Measurements from ENCODE around the gene C20orf204.
A peak's percentile ranks its signal among the peaks of the same experiment; 100 is the strongest.

C20orf204 gene

DNA sequence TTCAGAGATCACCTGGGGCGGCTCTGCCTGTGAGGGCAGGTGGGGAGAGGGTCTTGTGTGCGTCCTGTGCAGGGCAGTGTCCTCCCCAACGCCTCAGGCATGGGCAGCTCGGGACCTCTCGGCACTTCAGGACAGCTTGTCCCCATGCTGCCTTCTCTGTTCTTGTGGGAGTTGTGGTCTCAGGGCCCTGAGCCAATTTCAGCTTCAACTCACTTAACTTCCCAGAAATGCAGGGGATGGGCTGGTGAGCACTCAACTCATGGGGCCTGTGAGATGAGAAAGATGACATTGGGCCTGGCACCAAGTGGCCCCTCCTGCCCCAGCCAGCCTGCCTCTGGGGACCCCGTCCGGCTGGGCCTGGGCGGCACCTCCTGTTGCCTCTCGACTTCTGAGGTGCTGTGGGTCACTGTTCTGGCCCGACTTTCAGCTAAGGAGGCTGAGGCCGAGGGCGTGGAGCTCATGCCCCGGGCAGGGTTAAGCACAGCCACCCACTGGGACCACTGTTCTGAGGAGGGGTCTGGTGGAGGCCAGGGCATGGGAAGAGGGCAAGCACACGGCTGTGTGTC is 36.6 kb downstream of the C20orf204 start:
- no peak for DNase-seq

DNA sequence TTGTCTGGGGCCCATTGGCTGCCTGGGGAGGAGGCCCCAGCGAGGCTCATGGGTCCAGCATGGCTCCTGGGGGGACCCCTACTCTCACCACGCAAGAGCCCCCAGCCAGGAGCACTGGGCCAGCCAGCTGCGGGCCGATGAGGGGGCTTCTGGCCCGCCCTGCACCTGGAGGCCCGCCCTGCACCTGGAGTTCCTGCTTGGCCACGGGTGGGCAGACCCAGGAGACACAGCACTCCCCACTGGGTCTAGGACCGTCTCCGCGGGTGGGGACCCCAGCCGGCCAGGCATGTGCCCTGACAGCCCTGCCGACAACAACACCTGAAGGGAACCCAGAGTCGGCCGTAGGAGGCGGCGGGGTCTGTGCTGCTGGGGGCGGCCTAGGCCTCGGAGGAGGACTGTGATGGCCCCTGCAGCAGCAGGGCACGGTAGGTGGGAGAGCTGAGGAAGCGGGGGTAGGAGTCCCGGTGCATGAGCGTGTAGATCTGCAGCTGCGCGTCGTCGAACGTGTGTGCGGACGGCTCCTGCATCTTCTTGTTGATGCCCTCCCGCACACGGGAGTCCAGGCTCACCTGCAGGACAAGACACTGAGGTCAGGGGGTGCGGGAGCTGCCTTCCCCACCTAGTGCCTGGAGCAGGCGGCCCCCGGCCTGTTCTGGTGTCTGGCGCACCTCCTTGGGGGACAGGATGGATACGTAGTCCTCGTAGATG is 37.6 kb downstream of the C20orf204 start:
- no peak for DNase-seq

DNA sequence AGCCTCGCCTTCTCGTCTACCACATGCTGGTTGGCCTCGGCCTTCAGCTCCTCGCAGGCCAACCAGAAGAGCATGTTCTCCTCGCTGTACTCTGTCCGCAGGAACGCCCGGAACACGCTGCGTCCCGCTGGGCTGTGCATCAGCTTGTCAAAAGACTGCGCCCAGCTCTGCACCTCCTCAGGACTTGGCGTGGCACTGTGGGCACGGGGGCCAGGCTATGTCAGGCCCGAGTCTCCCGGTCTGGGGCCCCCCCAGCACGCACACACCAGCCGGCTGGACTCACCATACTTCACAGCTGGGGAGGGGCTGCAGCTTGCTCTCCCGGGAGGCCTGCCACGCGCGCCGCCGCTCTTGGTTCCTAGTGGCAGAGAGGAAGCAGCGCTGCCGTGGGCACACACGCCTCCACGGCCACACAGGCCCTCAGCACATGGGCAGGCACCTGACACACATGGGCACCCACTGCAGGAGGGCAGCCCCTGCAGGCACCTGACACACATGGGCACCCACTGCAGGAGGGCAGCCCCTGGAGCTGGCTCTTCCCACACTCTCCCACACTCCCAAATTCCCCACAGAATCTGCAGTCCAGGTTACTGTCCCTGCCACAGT is 38.3 kb downstream of the C20orf204 start:
- DNase-seq, result no peak

DNA sequence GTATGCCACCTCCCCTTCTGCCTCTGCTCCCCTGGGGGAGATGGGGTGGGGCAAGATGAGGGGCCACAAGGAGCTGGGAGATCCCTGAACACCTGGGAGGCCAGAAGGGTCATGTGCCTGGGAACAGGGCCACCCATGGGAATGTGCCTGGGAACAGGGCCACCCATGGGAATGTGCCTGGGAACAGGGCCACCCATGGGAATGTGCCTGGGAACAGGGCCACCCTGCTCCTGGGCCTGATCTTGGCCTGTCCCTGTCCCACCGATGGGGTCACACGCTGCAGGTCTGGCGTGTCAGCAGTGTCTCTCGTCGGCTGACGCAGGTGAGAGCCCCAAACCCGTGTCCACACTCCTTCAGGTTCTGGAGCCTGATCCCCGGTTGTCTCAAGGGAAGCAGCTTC is 39.0 kb downstream of the C20orf204 start:
- no peak for DNase-seq

DNA sequence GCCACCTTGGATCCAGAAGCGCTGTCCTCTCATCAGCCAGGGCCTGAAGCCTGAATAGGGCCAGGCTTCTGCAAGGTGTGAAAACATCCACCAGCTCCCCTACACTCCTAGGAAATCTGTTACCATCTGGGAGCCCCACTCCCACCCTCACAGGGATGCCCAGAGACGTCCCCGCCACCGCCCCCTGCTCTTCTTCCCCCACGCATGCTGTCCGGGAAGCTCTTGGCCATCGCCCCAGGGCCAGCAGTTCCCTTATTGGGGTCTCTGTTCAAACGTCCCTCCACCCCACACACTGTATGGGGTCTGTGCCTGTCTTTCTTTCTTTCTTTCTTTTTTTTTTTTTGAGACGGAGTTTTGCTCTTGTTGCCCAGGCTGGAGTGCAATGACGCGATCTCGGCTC is 39.6 kb downstream of the C20orf204 start:
- DNase-seq, result no peak

DNA sequence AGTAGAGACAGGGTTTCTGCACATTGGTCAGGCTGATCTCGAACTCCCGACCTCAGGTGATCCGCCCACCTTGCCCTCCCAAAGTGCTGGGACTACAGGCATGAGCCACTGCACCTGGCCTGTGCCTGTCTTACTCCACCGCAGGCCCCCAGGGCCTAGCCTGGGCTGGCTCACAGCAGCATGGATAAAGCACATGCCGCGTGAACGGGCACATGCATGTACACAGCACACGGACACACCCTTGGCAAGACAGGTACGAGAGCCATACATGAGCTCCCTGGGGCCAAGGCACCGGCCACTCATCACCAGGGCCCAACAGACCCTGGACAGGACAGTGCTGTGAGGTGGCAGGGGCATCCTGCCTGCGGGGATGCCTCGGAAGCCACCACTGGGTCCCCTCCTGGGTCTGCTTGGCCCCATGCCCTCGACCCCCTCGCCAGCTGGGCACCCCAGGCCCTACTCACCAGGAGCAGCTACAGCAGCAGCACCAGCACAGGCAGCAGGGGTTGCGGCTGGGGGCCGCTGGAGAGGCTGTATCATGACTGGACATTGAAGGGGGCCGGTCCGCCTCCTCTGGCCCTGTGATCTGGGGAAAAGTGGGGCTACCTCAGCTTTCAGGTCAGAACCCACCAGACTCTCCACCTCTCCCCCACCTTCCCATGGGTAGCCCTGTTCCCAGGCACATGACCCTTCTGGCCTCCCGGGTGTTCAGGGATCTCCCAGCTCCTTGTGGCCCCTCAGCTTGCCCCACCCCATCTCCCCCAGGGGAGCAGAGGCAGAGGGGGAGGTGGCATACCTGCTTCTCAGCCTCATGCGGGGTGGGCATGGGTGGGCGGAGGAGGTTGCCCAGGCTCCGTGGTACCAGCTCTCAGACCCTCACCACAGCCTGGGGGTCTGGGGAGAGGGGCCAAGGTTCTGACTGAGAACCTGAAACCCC is 40.3 kb downstream of the C20orf204 start:
- DNase-seq, result no peak

DNA sequence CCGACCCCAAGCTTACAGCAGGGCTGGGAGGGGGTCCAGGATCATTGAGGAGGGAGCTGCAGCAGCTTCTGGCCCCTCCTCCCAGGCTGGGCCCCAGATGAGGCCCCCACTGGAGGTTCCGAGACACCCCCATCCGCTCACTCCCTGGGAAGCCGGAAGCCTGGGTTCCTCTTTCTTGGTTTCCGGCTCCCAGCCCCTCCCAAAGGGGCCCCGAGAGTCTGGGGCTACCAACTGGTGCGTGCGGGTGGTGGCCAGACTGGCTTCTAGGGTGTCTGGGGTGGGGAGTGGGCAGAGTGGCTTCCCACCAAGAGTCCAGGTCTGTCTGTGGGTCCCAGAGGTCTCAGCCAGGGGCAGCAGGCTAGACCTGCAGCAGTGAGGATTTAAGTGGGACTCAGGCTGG is 41.1 kb downstream of the C20orf204 start:
- peak; percentile 37 for DNase-seq

DNA sequence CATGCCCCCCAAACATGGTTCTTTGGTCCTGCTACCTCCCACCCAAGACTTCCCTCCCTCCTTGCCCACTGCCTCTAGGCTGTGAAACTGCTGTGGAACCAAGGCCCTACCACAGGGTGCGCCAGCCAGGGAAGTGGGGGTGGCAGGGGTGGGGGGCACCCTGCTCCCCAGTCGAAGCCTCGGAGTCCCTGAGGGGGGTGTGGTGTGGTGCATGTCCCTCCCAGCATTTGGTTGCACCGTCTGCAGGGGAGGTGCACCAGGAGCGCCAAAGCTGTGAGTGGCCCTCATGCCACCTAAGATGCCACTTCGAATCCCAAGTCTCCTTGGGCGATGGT is 41.5 kb downstream of the C20orf204 start:
- DNase-seq, result no peak

DNA sequence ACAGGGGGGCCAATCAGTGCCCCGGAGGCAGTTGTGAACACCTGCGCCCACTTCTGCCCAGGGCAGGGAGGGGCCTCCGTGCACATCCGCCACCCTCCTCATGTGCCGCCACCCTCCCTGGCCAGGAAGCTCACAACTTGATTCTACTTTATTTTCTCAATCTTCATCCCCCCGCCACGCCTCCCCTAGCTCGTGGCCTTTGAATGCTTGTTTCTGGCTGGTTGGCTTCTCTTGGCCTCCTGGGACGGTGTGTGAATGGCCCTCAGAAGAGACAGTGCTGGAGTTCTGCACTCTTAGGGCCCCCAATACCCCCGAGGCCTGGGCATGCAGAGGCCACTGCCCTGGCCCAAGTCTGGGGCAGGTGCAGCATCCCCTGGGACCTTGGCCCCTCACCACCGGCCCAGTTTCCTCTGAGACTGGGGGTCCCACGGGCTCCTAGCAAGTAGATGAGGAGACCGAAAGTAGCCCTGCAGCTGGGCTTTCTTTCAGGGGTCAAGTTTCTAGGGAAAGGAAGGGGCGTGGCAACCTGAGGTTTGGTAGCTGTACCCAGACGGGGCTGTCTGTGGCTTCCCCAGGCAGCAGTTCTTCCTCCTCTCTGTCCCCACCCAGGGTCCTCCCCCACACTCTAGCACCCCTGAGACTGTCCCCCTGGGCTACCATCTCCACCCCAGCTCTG is 42.0 kb downstream of the C20orf204 start:
- peak; percentile 69 for DNase-seq

DNA sequence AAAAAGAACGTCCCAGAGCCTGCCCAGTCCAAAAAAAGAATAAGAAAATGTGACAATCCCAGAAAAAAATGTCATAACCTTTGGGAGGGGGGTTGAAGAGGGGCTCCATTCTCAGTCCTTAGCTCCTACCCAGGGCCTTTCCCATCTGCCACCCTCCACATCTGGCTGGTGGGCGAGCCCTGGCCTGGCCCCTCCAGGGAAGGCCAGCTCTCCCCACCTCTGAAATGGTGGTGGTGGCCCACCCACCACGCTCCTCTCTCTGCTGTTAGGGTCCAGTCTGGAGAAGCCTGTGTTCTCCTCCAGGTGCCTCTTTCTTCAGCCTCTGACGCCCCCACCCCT is 42.9 kb downstream of the C20orf204 start:
- no peak for DNase-seq

DNA sequence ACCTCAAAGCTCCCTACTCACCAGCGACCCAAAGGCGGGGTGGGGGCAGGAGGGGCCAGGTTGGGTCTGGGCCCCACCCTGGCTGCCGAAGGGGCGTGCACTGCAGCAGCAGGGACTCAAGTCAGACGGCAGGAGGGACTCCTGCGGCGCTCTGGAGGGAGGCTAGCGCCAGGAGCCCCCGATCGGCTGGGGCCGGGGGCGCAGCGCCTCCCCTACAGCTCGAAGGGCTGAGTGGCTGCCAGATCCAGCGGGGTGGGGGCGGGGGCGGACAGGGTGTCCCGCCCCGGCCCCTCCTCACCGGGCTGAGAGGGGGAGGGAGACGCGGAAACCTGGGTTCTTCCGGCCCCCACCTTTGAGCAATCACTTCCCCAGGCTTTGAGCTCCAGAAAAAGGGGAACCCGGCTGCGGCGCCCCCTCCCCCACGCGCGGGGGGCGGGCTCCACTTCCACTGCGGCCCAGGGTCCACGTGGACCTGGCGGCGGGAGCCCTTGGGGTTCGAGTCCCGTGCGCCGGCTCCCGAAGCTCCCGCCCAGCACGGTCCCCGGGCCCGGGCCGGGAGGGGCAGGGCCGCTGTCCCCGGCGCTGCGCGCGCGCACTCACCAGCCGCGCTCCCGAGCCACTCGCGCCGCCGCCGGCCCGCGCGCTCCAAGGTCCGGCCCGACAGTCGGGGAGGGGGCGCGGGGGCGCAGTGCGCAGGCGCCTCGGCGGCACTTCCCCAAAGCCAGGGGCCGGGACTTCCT is 43.5 kb downstream of the C20orf204 start, which contains the start of gene RGS19:
TSS of gene RGS19 (minus strand) at position 246 of the 740 bp plus-strand sequence. CDS start 2,632 bp downstream, outside the sequence.
- peak; percentile 61 for DNase-seq

DNA sequence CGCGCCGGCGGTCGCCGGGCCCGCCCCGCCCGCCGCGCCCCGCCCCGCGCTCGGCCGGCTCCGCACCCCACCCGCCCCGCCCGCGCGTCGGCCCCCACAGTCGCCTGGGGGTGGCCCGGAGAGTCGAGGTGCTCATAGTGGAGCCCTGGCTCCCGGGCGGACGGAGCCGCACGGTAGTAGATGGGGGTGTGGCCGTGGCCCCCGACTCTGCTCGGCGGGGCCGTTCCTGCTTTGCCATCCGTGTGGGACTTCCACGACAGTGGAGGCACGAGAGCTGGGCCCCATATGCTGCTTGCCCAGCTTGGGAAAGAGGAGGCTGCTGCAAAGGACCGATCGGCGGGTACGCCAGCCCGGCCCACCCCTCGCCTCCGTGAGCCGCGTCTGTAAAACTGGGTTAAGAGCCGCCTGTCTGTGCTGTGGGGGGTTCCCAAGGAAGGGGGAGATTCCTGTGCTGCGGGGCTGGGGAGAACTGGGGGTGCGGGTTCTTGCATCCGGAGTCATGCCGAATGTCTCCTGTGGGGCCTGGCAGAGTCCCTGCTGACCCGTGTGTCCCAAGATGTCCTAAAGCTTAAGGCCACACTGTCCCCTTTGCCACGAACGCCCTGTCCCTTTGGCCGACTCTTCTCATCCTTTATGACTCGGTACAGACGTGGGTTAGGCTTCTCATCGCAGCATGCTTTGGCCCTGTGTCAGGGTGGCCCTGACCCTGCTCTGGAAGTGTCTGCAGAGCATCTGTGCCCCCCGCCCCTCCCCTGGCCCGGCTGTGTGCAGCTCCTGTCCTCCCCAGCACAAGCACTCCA is 44.2 kb downstream of the C20orf204 start, which contains the start of gene OPRL1:
TSS of gene OPRL1 (plus strand) at position 70 of the 800 bp plus-strand sequence. CDS start 12,639 bp downstream, outside the sequence.
- peak; percentile 35 for DNase-seq

DNA sequence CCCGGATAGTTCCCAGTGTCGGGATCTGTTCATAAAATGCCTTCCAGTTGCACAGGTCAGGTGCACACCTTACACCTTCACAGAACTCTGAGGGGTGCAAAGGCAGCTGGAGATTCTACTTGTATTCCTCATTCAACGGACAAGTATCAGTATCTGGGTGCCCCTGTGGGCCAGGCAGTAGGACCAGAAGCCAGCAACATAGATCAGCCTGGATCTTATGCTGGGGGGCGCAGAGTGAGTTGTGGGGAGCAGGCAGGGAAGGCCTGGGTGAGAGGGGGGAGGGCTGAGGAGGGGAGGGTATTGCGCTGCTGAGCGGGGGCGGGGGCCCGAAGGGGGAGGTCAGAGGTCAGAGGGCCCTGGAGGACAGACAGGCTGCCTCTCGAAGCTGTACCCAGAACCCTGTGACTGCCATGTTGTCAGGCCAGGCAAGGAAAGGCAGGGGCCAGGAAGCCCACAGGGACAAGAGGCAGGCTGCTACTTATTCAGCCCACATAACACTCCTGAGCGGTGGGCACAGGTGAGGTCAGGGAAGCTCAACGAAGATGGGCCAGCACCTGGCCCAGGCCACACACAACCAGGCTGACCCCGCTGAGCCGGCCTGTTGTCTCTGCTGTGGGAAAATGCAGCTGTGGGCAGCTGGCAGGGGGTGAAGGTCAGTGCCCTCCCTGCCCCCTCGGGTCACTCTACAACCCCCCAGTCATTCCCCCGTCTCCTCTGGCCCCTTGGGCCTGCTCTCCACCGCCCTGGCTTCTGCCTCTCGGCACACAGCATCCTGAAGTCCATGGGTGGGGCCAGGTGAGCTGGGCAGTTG is 45.0 kb downstream of the C20orf204 start:
- DNase-seq, result no peak

DNA sequence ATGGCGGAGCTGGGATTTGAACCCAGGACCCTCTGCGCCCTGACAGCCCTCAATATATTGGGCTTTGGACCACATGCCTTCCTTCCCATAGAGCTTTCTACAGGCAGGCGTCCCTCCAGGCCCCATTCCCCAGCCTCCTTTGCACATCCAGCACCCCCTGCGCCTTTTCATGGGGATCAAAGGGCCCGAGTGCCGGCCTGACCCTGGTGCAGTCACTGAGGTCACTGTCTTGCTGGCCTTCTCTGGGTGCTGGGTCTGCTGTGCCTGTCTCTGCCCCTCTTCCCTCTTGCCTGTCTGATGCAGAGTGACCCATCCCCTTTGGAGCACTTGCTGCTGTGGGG is 45.6 kb downstream of the C20orf204 start:
- DNase-seq, result no peak

DNA sequence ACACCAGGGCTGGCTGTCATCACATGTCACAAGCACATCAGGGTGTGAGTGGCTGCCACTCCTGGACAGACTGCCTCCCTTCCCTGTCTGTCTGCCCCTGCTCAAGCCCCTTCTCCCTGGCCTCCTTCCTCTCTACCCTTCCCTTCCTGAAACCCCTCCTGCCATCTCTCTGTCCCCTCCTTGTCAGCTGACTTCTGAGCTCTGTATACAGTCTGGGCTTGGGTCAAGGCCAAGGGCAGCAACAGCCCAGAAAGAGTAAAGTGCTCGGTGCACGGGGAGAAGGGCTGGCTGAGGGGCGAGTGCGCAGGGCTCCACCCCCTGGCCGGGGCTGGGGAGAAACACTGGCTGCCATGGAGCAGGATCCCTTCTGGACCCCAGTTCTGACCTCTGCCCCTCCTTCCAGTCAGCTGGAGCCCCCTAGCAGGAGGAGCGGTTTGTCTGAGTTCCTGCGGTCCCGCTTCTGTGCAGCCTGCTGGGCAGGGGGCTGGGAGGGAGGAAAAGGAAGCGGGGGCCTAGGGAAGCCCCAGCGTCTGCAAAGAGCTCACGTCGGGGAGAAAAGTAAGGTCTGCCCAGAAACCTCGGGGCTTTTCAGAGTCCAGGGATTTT is 46.2 kb downstream of the C20orf204 start:
- no peak for DNase-seq

DNA sequence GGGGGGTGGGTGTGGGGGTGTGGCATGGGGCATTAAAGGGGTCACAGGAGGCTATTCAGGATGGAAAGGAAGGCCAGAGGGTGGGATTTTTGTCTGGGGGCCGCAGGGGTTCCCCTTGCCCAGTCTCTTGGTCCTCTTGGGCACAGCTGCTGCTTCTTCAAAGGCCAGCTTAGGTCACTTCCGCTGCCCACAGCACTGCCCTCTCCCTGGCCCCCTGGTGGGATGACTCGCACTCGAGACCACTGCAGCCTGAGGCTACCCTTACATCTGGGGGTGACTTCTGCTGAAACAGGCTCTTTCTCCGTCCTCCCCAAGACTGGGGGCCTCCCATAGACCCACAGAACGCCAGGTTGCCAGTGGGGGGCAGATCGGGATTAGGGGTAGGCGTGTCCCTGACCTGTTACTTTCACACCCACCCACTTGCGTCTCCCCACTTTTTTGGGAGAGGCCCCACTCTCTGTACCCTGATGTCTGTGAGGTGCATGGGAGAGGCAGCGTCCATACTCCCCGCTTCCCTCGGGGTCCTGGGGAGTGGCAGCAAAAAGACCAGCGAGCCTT is 46.9 kb downstream of the C20orf204 start:
- no peak for DNase-seq

DNA sequence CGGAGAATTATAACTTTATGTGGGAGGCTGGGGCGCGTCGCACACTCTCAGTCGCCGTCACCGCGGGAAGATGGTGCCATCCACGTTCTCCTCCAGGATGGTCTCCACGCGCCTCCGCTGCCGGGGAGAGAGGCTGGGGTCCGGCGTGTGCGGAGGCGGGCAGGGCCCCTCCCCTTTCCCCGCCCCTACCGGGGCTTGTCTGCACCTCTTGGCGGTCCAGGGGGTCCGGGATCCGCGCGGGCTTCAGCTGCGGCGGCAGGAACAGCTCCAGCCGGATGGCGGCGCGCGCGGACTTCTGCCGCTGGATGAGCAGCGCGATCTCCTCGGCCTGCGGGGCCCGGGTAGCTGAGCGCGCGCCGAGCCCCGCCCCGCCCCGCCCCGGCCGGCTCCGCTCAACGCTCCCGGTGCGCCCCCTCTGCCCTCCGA is 47.4 kb downstream of the C20orf204 start:
- DNase-seq, result peak; percentile 58

DNA sequence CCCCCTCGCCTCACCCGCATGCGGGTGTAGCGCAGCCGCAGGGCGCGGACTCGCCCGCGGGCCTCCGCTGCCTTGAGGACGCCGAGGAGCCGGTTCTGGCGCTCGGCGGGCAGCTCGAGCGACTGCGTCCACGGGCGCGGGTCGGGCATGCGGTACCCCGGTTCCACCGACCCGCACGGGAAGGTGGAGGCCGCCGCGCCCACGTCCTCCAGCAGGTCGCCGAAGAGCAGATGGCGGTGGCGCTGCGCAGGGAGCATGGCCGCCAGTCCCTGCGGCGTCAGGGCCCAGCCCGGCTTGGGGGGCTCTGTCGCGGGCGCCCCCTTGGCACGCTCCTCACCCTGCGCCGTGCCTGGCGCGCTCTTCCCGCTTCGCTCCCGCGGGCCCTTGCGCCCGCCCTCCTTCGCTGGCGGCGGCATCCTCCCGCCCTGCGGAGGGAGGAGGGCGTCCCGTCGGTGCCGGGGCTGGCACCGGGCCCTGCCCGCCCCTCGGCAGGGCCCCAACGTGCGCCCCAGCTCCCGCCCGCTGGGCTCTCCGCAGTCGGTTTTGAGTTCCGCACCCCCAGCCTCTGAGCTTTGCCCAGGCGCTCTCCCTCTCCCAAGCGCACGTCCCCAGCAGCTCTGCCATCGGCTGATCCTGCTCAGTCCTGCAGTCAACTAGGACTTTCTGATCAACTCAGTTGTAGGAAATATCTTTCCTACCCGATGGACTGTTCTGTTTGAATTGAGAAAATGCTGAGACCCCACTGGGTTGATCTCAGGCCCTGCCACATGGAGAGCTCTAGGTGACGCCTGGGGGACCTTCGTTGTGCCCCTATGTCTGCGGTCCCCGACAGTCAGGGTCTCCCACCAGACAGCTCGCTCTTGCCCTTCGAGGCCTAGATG is 48.1 kb downstream of the C20orf204 start, which contains the start of gene LKAAEAR1:
TSS of gene LKAAEAR1 (minus strand) at position 595 of the 881 bp plus-strand sequence. CDS start at position 416, 179 bp downstream.
- DNase-seq, result no peak

All from activated gamma-delta T cell treated with Interleukin-2 at 50 U/mL for 16 hours (primary cell).